HepG2 (cell line): ENCODE data around the gene USP19. TPM values are rescaled to one million over a fixed set of nuclear protein-coding genes. Genes with fewer than 3 reads are reported as not detected.
A peak's percentile ranks its signal among the peaks of the same experiment; 100 is the strongest.

Experiments
- ARNT ChIP-seq: fragments of 450-650 bp; IDR thresholded peaks from 2 replicates; pipeline ENCODE4 v1.6.1; 2017
- CBX1 ChIP-seq: IDR thresholded peaks from one replicate; pipeline ENCODE4 v1.6.1; 2016; ENCODE audit warnings: antibody characterized with exemption, low read depth
- CREB1 ChIP-seq, 2 experiments: fragments of 450-650 bp in 1 of 2; IDR thresholded peaks; 2 replicates each; pipeline ENCODE4 v1.6.1; 2016 to 2017; ENCODE audit warnings: control low read depth in 1 of 2, mild to moderate bottlenecking in 1 of 2, missing compliant biosample characterization in 1 of 2, missing genetic modification characterization in 1 of 2
- CREM ChIP-seq, 2 experiments: sonication (generic) in 1 of 2; formaldehyde crosslinking in 1 of 2; IDR thresholded peaks; 2 replicates each; pipeline versions ENCODE4 v1.4.0 to v1.6.1; 2016 to 2020; ENCODE audit warnings: antibody characterized with exemption in 1 of 2, mild to moderate bottlenecking in 1 of 2, missing genetic modification reagents in 1 of 2
- ERF ChIP-seq: IDR thresholded peaks from 2 replicates; pipeline ENCODE4 v1.6.1; 2018; ENCODE audit warnings: missing biosample characterization, missing genetic modification reagents
- MIER2 ChIP-seq: IDR thresholded peaks from 2 replicates; pipeline ENCODE4 v1.6.1; 2016; ENCODE audit warnings: missing biosample characterization, missing genetic modification reagents
- MYPOP ChIP-seq: sonication (generic); formaldehyde crosslinking; IDR thresholded peaks from 2 replicates; pipeline ENCODE4 v1.8.1; 2023; ENCODE audit warnings: mild to moderate bottlenecking, moderate library complexity, missing genetic modification reagents
- NFIC ChIP-seq: IDR thresholded peaks from 2 replicates; pipeline ENCODE4 v1.6.1; 2012; ENCODE audit warnings: mild to moderate bottlenecking, low read length, inconsistent platforms
- PITX1 ChIP-seq: sonication (generic); formaldehyde crosslinking; IDR thresholded peaks from 2 replicates; pipeline ENCODE4 v1.5.1; 2020; ENCODE audit warnings: mild to moderate bottlenecking, missing genetic modification reagents
- SKI ChIP-seq: fragments of 450-650 bp; IDR thresholded peaks from one replicate; pipeline ENCODE4 v1.6.1; 2018; ENCODE audit warnings: mild to moderate bottlenecking; ENCODE audit not compliant: partially characterized antibody
- SMC3 ChIP-seq: IDR thresholded peaks from 2 replicates; pipeline ENCODE4 v1.6.1; 2011; ENCODE audit warnings: low read length, improper control_type of control experiment
- SP140L ChIP-seq: sonication (generic); formaldehyde crosslinking; IDR thresholded peaks from 2 replicates; pipeline ENCODE4 v1.4.0; 2020; ENCODE audit warnings: missing genetic modification reagents, borderline replicate concordance
- SRSF9 ChIP-seq: fragments of 200-400 bp; formaldehyde crosslinking; IDR thresholded peaks from 2 replicates; pipeline ENCODE4 v1.6.1; 2018; ENCODE audit warnings: borderline replicate concordance, mild to moderate bottlenecking, low read depth, low read length; ENCODE audit not compliant: insufficient read depth, poor library complexity, severe bottlenecking
- TCF12 ChIP-seq, 2 experiments: fragments of 450-650 bp in 1 of 2; sonication (generic) in 1 of 2; formaldehyde crosslinking in 1 of 2; IDR thresholded peaks; 2 replicates each; pipeline versions ENCODE4 v1.6.1 to v1.8.0; 2017 to 2022; ENCODE audit warnings: antibody characterized with exemption in 1 of 2, mild to moderate bottlenecking in 1 of 2, missing genetic modification reagents in 1 of 2, moderate library complexity in 1 of 2
- THAP7 ChIP-seq: sonication (generic); formaldehyde crosslinking; IDR thresholded peaks from 2 replicates; pipeline ENCODE4 v1.8.1; 2023; ENCODE audit warnings: mild to moderate bottlenecking, missing genetic modification reagents
- TRAFD1 ChIP-seq: sonication (generic); formaldehyde crosslinking; IDR thresholded peaks from 2 replicates; pipeline ENCODE4 v1.5.1; 2020; ENCODE audit warnings: missing genetic modification reagents, mild to moderate bottlenecking, borderline replicate concordance
- ZC3H13 ChIP-seq: sonication (generic); formaldehyde crosslinking; IDR thresholded peaks from 2 replicates; pipeline ENCODE4 v1.8.1; 2023; ENCODE audit warnings: mild to moderate bottlenecking, missing genetic modification reagents, moderate library complexity
- ZMYM2 ChIP-seq: sonication (generic); formaldehyde crosslinking; IDR thresholded peaks from 2 replicates; pipeline ENCODE4 v1.8.0; 2022; ENCODE audit warnings: mild to moderate bottlenecking, missing genetic modification reagents
- ZNF335 ChIP-seq: sonication (generic); formaldehyde crosslinking; IDR thresholded peaks from 2 replicates; pipeline ENCODE4 v1.4.0; 2020; ENCODE audit warnings: missing genetic modification reagents
- ZNF33A ChIP-seq: sonication (generic); formaldehyde crosslinking; IDR thresholded peaks from 2 replicates; pipeline ENCODE4 v1.5.1; 2020; ENCODE audit warnings: missing genetic modification reagents, mild to moderate bottlenecking, moderate library complexity, borderline replicate concordance
- ZNF354B ChIP-seq: sonication (generic); formaldehyde crosslinking; IDR thresholded peaks from 2 replicates; pipeline ENCODE4 v1.8.0; 2022; ENCODE audit warnings: mild to moderate bottlenecking, missing genetic modification reagents
- ZNF430 ChIP-seq: sonication (generic); formaldehyde crosslinking; IDR thresholded peaks from 2 replicates; pipeline ENCODE4 v1.9.0; 2021; ENCODE audit warnings: mild to moderate bottlenecking, missing genetic modification reagents
- ZNF75D ChIP-seq: sonication (generic); formaldehyde crosslinking; IDR thresholded peaks from 2 replicates; pipeline ENCODE4 v1.8.1; 2023; ENCODE audit warnings: missing genetic modification reagents, mild to moderate bottlenecking, borderline replicate concordance
- ZNF782 ChIP-seq: sonication (generic); formaldehyde crosslinking; IDR thresholded peaks from 2 replicates; pipeline ENCODE4 v1.4.0; 2020; ENCODE audit warnings: missing genetic modification reagents, mild to moderate bottlenecking, borderline replicate concordance
- ZNF800 ChIP-seq: sonication (generic); formaldehyde crosslinking; IDR thresholded peaks from 2 replicates; pipeline ENCODE4 v1.4.0; 2020; ENCODE audit warnings: missing genetic modification reagents
- polyA plus RNA-seq, 8 experiments: library from polyadenylated mRNA; depleted of rRNA in 3 of 8; stranded (reverse) in 7 of 8; unstranded in 1 of 8; fragments of >200 nt; fragmentation: Illumina TruSeq in 4 of 8; extraction: Trizol in 4 of 8; gene quantifications; 2 replicates each; pipeline versions ENCODE4 v1.2.1 to v1.2.3, GENCODE V29; 2011 to 2016; ENCODE audit warnings: low read depth in 4 of 8, missing spikeins in 1 of 8, mixed read lengths in 1 of 8; ENCODE audit not compliant: insufficient read depth in 1 of 8
- total RNA-seq, 5 experiments: library from RNA; depleted of rRNA; stranded (reverse); fragments of >200 nt; fragmentation: Illumina TruSeq; extraction: Trizol; gene quantifications; 2 replicates each; pipeline ENCODE4 v1.2.3, GENCODE V29; 2016; ENCODE audit warnings: low read depth in 1 of 5

Gene USP19
- total and polyA plus RNA-seq, 2 of the 13 experiments (the other 11 are each of a cell fraction or from before 2014, with no cell fraction given) = 28.3 to 31.7 TPM

- peak; percentile 86 for TF ChIP-seq THAP7
- no peak for TF ChIP-seq CBX1
- no peak for TF ChIP-seq ZNF800 (CRISPR knock-in tag)
- TF ChIP-seq ZNF782 (CRISPR knock-in tag) = no peak
- TF ChIP-seq CREM (IDR thresholded peaks at IDR 0.05) = peak; percentile 52; the same call in 1 of the 2 replicates
- TF ChIP-seq CREM (CRISPR knock-in tag; IDR thresholded peaks at IDR 0.05) = no peak
- TF ChIP-seq NFIC = no peak
- TF ChIP-seq MYPOP = no peak
- TF ChIP-seq SRSF9 = no peak
- TF ChIP-seq ZNF354B (CRISPR knock-in tag) = no peak
- TF ChIP-seq ZNF430 (CRISPR knock-in tag) = no peak
- TF ChIP-seq MIER2 (CRISPR knock-in tag) = 0 out of 2 replicates have a peak, but pooled peaks have one; percentile 30
- TF ChIP-seq ZNF335 (CRISPR knock-in tag) = peak; percentile 35; the same call in 1 of the 2 replicates
- no peak for TF ChIP-seq SMC3
- TF ChIP-seq PITX1 (CRISPR knock-in tag) = peak; percentile 54; the same call in 1 of the 2 replicates
- no peak for TF ChIP-seq ARNT
- TF ChIP-seq ZC3H13 (CRISPR knock-in tag) = no peak
- no peak for TF ChIP-seq ZMYM2 (CRISPR knock-in tag)
- no peak for TF ChIP-seq ZNF33A (CRISPR knock-in tag)
- TF ChIP-seq ZNF75D (CRISPR knock-in tag) = no peak
- TF ChIP-seq TCF12 (IDR thresholded peaks at IDR 0.05) = no peak
- TF ChIP-seq TCF12 (CRISPR knock-in tag; IDR thresholded peaks at IDR 0.05) = no peak
- TF ChIP-seq CREB1 (IDR thresholded peaks at IDR 0.05) = peak; percentile 86
- TF ChIP-seq CREB1 (CRISPR knock-in tag; IDR thresholded peaks at IDR 0.05) = peak; percentile 91
- peak; percentile 63 for TF ChIP-seq SKI
- peak; percentile 90 for TF ChIP-seq ERF
- no peak for TF ChIP-seq TRAFD1 (CRISPR knock-in tag)
- TF ChIP-seq SP140L (CRISPR knock-in tag) = 0 out of 2 replicates have a peak, but pooled peaks have one; percentile 55
Measured at GRCh38 chr3:49120438-49121131, at the start of gene USP19 (continued).
